Prostate gland (tissue), 2 donors: Measurements from ENCODE around the gene TIMM8B. TPM values are rescaled to one million over a fixed set of nuclear protein-coding genes. Genes with fewer than 3 reads are reported as not detected.
A peak's percentile ranks its signal among the peaks of the same experiment; 100 is the strongest.

Experiments used
- DNase-seq: peaks from one replicate; pipeline ENCODE4 v3.0.0-alpha.2; 2019; ENCODE audit warnings: low spot score
- H3K27ac ChIP-seq, 2 donors: fragments of 200-600 bp; sonication (generic); 2 replicates each; pipeline ENCODE4 v1.5.1; 2017 to 2019
- H3K27me3 ChIP-seq: fragments of 200-600 bp; sonication (generic); replicated peaks from 2 replicates; pipeline ENCODE4 v1.5.1; 2019; ENCODE audit not compliant: insufficient read depth
- H3K36me3 ChIP-seq, 2 donors: fragments of 200-600 bp; sonication (generic); 1 replicate in 1 of 2; 2 replicates in 1 of 2; pipeline versions ENCODE4 v1.5.1 to v1.8.1; 2017 to 2019
- H3K4me1 ChIP-seq: fragments of 200-600 bp; sonication (generic); replicated peaks from 2 replicates; pipeline ENCODE4 v1.5.1; 2019
- H3K4me3 ChIP-seq, 2 donors: fragments of 200-600 bp; sonication (generic); 2 replicates each; pipeline ENCODE4 v1.5.1; 2017 to 2019
- H3K9me3 ChIP-seq: fragments of 200-600 bp; sonication (generic); 2 replicates; pipeline ENCODE4 v1.5.1; 2017
- CTCF ChIP-seq, 4 experiments: fragments of 200-600 bp in 2 of 4; fragments of 450-650 bp in 2 of 4; sonication (generic) in 2 of 4; IDR thresholded peaks; 1 replicate in 3 of 4; 2 replicates in 1 of 4; pipeline ENCODE4 v1.5.1; 2016 to 2019; ENCODE audit warnings: antibody characterized with exemption in 4 of 4, mild to moderate bottlenecking in 2 of 4, moderate library complexity in 2 of 4
- POLR2A ChIP-seq: fragments of 450-650 bp; IDR thresholded peaks from one replicate; pipeline ENCODE4 v1.6.1; 2016; ENCODE audit warnings: antibody characterized with exemption, mild to moderate bottlenecking
- POLR2AphosphoS5 ChIP-seq: sonication (generic); formaldehyde crosslinking; IDR thresholded peaks from one replicate; pipeline ENCODE4 v1.6.1; 2017; ENCODE audit warnings: antibody characterized with exemption
- WGBS: methylation state at CpG from one replicate; pipeline ENCODE4 v1.1.5; 2018; 5-methylcytosine and 5-hydroxymethylcytosine counted together
- intact Hi-C: fragments of 100-400 bp; cut with DNase I; formaldehyde crosslinking; loops from one replicate; pipeline ENCODE4 v1.14.2; 2022
- total RNA-seq, 2 donors: library from RNA; depleted of rRNA; stranded (reverse); fragments of >200 nt; gene quantifications; one replicate each; pipeline ENCODE4 v1.1.0, GENCODE V29; 2016

Gene TIMM8B, protein sequence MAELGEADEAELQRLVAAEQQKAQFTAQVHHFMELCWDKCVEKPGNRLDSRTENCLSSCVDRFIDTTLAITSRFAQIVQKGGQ
- total RNA-seq = 10 to 100 TPM; 43.1 to 49.5 TPM

GRCh38 chr11:112086422-112087191 lies at the start of gene TIMM8B, which contains the start of gene SDHD:
TIMM8B (minus strand) TSS chr11:112086756; CDS start chr11:112086723, 33 bp downstream.
SDHD (plus strand) TSS chr11:112086873; CDS start chr11:112086908, 35 bp downstream.
- intact Hi-C loops = loop anchor here (5.0 kb wide), 2 partner anchors 154 to 209 kb away; partner anchors contain the start of genes CFAP68 and FDXACB1
- peak within 1 kb of the TSS; percentile 64 to 78 for H3K27ac ChIP-seq
- no peaks in the 10 kb centered on the region for H3K9me3 ChIP-seq
- H3K27me3 ChIP-seq = no peaks in the 10 kb centered on the region
- no peaks in the 10 kb centered on the region for H3K4me1 ChIP-seq
- H3K36me3 ChIP-seq = peaks cover 4 to 11% of the 10 kb centered on the region in 2 donors
- WGBS = under 1% methylated on average over 45 of the region's 45 CpGs
- H3K4me3 ChIP-seq = peak within 1 kb of the TSS; percentile 61 to 65
- peak; percentile 93 for DNase-seq
- TF ChIP-seq CTCF (IDR thresholded peaks at IDR 0.05) (peak in 3 of 4 experiments; percentile 13 to 50 (median 50)), POLR2AphosphoS5 (peak; percentile 99), POLR2A (peak; percentile 53)

DNA sequence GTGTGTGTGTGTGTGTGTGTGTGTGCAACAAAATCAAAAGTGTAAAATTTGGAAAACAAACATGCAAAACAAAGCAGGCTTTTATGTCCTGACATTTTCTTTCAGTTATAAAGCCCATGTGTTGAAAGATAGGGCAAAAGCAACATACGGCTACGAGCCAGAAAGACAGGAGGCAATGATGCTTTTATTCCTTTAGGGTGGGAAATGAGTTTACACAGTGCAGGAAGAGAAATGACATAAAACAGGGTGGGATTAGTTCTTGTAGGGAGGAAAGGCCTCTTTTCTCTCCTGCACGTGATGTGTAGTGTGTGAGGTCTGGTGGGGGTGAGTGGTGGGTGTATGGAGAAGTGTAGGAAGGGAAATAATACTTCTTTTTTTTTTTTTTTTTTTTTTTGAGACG lies 47.9 kb upstream of the TIMM8B start:
- Histone ChIP-seq H3K27ac (no peak overlapping the region), H3K4me1 (no peaks in the 10 kb centered on the region), H3K27me3 (no peaks in the 10 kb centered on the region), H3K9me3 (no peaks in the 10 kb centered on the region), H3K4me3 (no peak overlapping the region), H3K36me3 (no peaks in the 10 kb centered on the region)
- no peak for DNase-seq
- 91% methylated on average over 4 of the region's 4 CpGs for WGBS
- TF ChIP-seq POLR2AphosphoS5 = no peak
- TF ChIP-seq CTCF (IDR thresholded peaks at IDR 0.05) = no peak
- TF ChIP-seq POLR2A = no peak
- intact Hi-C loops = no loop called here

DNA sequence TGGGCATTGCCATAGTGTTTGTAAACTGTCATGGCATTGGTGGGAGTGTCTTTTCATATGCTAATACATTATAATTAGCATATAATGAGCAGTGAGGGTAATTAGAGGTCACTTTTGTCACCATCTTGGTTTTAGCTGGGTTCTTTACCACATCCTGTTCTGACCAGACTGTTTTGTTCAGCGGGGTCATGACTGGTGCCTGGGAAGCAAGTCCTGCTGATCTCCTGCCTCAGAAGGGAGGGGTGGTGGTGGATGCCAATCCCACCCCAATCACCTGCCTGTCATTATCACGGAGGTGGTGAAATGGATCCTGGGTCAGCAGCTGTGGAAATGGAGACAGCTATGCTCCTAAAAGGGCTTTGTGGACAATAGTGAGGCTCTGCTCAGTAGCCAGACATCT lies 46.2 kb upstream of the TIMM8B start:
- Histone ChIP-seq H3K27ac (no peak overlapping the region), H3K27me3 (no peaks in the 10 kb centered on the region), H3K4me1 (no peaks in the 10 kb centered on the region), H3K36me3 (no peaks in the 10 kb centered on the region), H3K4me3 (no peak overlapping the region), H3K9me3 (no peaks in the 10 kb centered on the region)
- intact Hi-C loops = no loop called here
- 54% methylated on average over 2 of the region's 2 CpGs for WGBS
- DNase-seq = no peak
- TF ChIP-seq POLR2AphosphoS5 = no peak
- no peak for TF ChIP-seq CTCF (IDR thresholded peaks at IDR 0.05)
- TF ChIP-seq POLR2A = no peak

DNA sequence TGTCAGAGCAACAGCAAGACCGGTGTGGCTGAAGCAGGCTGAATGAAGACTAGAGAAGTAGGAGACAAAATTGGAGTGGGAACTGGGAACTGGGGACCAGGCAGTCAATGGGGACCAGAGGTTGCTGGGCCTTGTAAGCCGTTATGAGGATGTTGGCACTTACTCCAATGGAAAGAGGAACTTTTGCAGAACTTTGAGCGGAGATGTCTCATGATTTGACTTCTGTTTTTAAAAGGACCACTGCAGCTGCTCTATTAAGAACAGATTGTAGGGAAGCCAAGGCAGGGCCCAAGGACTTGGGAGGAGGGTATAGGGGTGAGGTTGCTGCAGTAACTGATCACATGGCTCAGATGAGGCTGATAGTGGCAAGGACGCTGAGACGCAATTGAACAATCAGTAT lies 43.1 kb upstream of the TIMM8B start:
- Histone ChIP-seq H3K27me3 (no peaks in the 10 kb centered on the region), H3K4me1 (no peaks in the 10 kb centered on the region), H3K36me3 (no peaks in the 10 kb centered on the region), H3K9me3 (no peaks in the 10 kb centered on the region), H3K4me3 (no peak overlapping the region), H3K27ac (no peak overlapping the region)
- DNase-seq = no peak
- WGBS = 86% methylated on average over 5 of the region's 5 CpGs
- TF ChIP-seq POLR2A (no peak), POLR2AphosphoS5 (no peak), CTCF (IDR thresholded peaks at IDR 0.05) (no peak)
- intact Hi-C loops = no loop called here
